Measurements from ENCODE around the gene CRTAC1. TPM values are rescaled to one million over a fixed set of nuclear protein-coding genes. Genes with fewer than 3 reads are reported as not detected.

CRTAC1 gene
- total RNA-seq, 1 experiment from 2014 or later: 1.2 TPM

- no peak for TF ChIP-seq AFF4 (CRISPR knock-in tag; IDR thresholded peaks at IDR 0.05; ENCODE audit: borderline replicate concordance)
These were observed 92.5 kb downstream of the CRTAC1 start (continued) for GRCh38 chr10:97937928-97938327.

- CTCF ChIA-PET: interaction anchor here (1.0 to 1.3 kb wide), 2 partner anchors 91 to 109 kb away, joined by 3 to 8 read pairs; no protein-coding TSS in a partner anchor
- peaks cover 14% of the 10 kb centered on the region for H3K4me1 Mint-ChIP-seq
These were observed 93.4 kb downstream of the CRTAC1 start for GRCh38 chr10:97937054-97937453.

More at GRCh38 chr10:97937054-97937453, 93.4 kb downstream of the CRTAC1 start:
- Mint-ChIP-seq H3K27ac (no peak overlapping the region), H3K9me3 (peaks cover 2% of the 10 kb centered on the region; the same call in 1 of the 2 replicates), H3K27me3 (ENCODE audit: low read depth) (no peaks in the 10 kb centered on the region), H3K4me3 (no peak overlapping the region), H3K36me3 (no peaks in the 10 kb centered on the region)
- POLR2A ChIA-PET: no interaction called here
- TF ChIP-seq ZNF512 (CRISPR knock-in tag; IDR thresholded peaks at IDR 0.05; ENCODE audit: borderline replicate concordance): no peak
- no peak for TF ChIP-seq NFATC4 (CRISPR knock-in tag; IDR thresholded peaks at IDR 0.05)
- no peak for TF ChIP-seq MAX (CRISPR knock-in tag; IDR thresholded peaks at IDR 0.05)
- TF ChIP-seq ATF2 (CRISPR knock-in tag; IDR thresholded peaks at IDR 0.05; ENCODE audit: borderline replicate concordance, low read depth): no peak
- no peak for TF ChIP-seq ATF3 (CRISPR knock-in tag; conservative IDR thresholded peaks at IDR 0.05)
- no peak for TF ChIP-seq NR2C2 (CRISPR knock-in tag; IDR thresholded peaks at IDR 0.05)
- no peak for TF ChIP-seq SMAD4 (CRISPR knock-in tag; IDR thresholded peaks at IDR 0.05)
- no peak for TF ChIP-seq TCF7 (CRISPR knock-in tag; IDR thresholded peaks at IDR 0.05; ENCODE audit: low read depth)
- no peak for TF ChIP-seq E2F1 (CRISPR knock-in tag; IDR thresholded peaks at IDR 0.05)
- TF ChIP-seq CREB1 (CRISPR knock-in tag; IDR thresholded peaks at IDR 0.05): no peak
- TF ChIP-seq CREM (CRISPR knock-in tag; IDR thresholded peaks at IDR 0.05): no peak
- TF ChIP-seq PRRX2 (CRISPR knock-in tag; IDR thresholded peaks at IDR 0.05): no peak
- no peak for TF ChIP-seq TEAD4 (CRISPR knock-in tag; IDR thresholded peaks at IDR 0.05)
- TF ChIP-seq ELF4 (CRISPR knock-in tag; IDR thresholded peaks at IDR 0.05; ENCODE audit: low read depth): no peak
- no peak for TF ChIP-seq ZNF416 (CRISPR knock-in tag; IDR thresholded peaks at IDR 0.05)
- no peak for TF ChIP-seq JUN (CRISPR knock-in tag; IDR thresholded peaks at IDR 0.05)
- no peak for TF ChIP-seq PREB (CRISPR knock-in tag; IDR thresholded peaks at IDR 0.05; ENCODE audit: borderline replicate concordance)
- no peak for TF ChIP-seq ZNF121 (CRISPR knock-in tag; IDR thresholded peaks at IDR 0.05)
- ATAC-seq (no peak), DNase-seq (ENCODE audit: low spot score) (no peak)

All from WTC11 (cell line).